Endothelial cell of umbilical vein (primary cell): ENCODE data around the gene PLA2G4B. TPM values are rescaled to one million over a fixed set of nuclear protein-coding genes. Genes with fewer than 3 reads are reported as not detected.

Source experiments
- BruUV-seq: library from RNA; stranded (reverse); fragments of 400-500 nt; replicated peaks from 2 replicates; lab custom pipeline; 2021; lab: Mats Ljungman, UMichigan
- CTCF ChIA-PET: fragments of 300-600, 350-600 bp; sonication (Branson Sonifier 250); formaldehyde crosslinking; loops from one replicate; lab custom pipeline; 2021; ENCODE audit warnings: antibody characterized with exemption, inconsistent platforms; lab: Charles Lee
- POLR2A ChIA-PET: fragments of 300-600, 350-600 bp; sonication (Branson Sonifier 250); formaldehyde crosslinking; loops from one replicate; lab custom pipeline; 2021; ENCODE audit warnings: antibody characterized with exemption, inconsistent platforms; lab: Charles Lee
- DNase-seq: peaks from one replicate; pipeline ENCODE4 v3.0.0-alpha.2; 2011; ENCODE audit warnings: low read depth, low spot score
- FAIRE-seq: peaks from 2 replicates; lab custom pipeline; 2011; peaks lifted over from hg19 to GRCh38; lab: Jason Lieb, UNC
- H2AFZ ChIP-seq: 2 replicates; pipeline ENCODE4 v1.6.0; 2012; ENCODE audit warnings: low read depth, low read length, control low read depth, inconsistent platforms
- H3K27ac ChIP-seq: 2 replicates; pipeline ENCODE4 v1.5.1; 2011; ENCODE audit warnings: low read depth, mild to moderate bottlenecking, control low read depth, low read length, moderate library complexity; ENCODE audit not compliant: insufficient read depth
- H3K27me3 ChIP-seq, 2 experiments: 2 replicates each; pipeline versions ENCODE4 v1.6.0 to v1.6.1; 2011; ENCODE audit warnings: low read length in 2 of 2, mixed read lengths in 1 of 2; ENCODE audit not compliant: control insufficient read depth in 2 of 2, insufficient read depth in 2 of 2
- H3K36me3 ChIP-seq, 2 experiments: 2 replicates in 1 of 2; 3 replicates in 1 of 2; pipeline ENCODE4 v1.5.1; 2011; ENCODE audit warnings: low read length in 2 of 2, mild to moderate bottlenecking in 1 of 2, moderate library complexity in 1 of 2; ENCODE audit not compliant: control insufficient read depth in 2 of 2, insufficient read depth in 2 of 2; ENCODE audit errors: extremely low read depth in 1 of 2
- H3K4me1 ChIP-seq: 3 replicates; pipeline ENCODE4 v1.5.1; 2011; ENCODE audit warnings: mild to moderate bottlenecking, low read length; ENCODE audit not compliant: control insufficient read depth, insufficient read depth; ENCODE audit errors: extremely low read depth
- H3K4me2 ChIP-seq: 2 replicates; pipeline ENCODE4 v1.6.1; 2011; ENCODE audit warnings: low read length, control low read depth, mixed read lengths; ENCODE audit not compliant: insufficient read depth
- H3K4me3 ChIP-seq, 3 experiments: fragments of 200-600 bp in 1 of 3; sonication (generic), shearing (Covaris generic) in 1 of 3; replicated peaks in 1 of 3; 2 replicates each; pipeline ENCODE4 v1.5.1; 2011 to 2016; ENCODE audit warnings: control low read depth in 3 of 3, low read length in 3 of 3, mild to moderate bottlenecking in 2 of 3, inconsistent platforms in 1 of 3, low read depth in 1 of 3, moderate library complexity in 1 of 3; ENCODE audit not compliant: insufficient read depth in 1 of 3
- H3K79me2 ChIP-seq: 2 replicates; pipeline ENCODE4 v1.6.0; 2012; ENCODE audit warnings: low read length, inconsistent platforms; ENCODE audit not compliant: control insufficient read depth, insufficient read depth
- H3K9ac ChIP-seq: replicated peaks from 2 replicates; pipeline ENCODE3; 2011; ENCODE audit warnings: low read length, control low read depth; ENCODE audit not compliant: insufficient read depth; ENCODE audit errors: extremely low read depth
- H3K9me1 ChIP-seq: replicated peaks from 3 replicates; pipeline ENCODE4 v1.6.0; 2011; ENCODE audit warnings: mild to moderate bottlenecking, low read length; ENCODE audit not compliant: control insufficient read depth, insufficient read depth; ENCODE audit errors: extremely low read depth
- H3K9me3 ChIP-seq: replicated peaks from 2 replicates; pipeline ENCODE4 v1.5.1; 2012; ENCODE audit warnings: low read length, inconsistent platforms; ENCODE audit not compliant: control insufficient read depth, insufficient read depth
- H4K20me1 ChIP-seq: replicated peaks from 2 replicates; pipeline ENCODE3; 2011; ENCODE audit warnings: mild to moderate bottlenecking, low read length; ENCODE audit not compliant: control insufficient read depth, insufficient read depth; ENCODE audit errors: extremely low read depth
- CTCF ChIP-seq, 2 donors: IDR thresholded peaks; 1 replicate in 1 of 2; 2 replicates in 1 of 2; pipeline ENCODE4 v1.5.1; 2011; ENCODE audit warnings: low read length in 2 of 2, mild to moderate bottlenecking in 2 of 2, moderate library complexity in 2 of 2, control low read depth in 1 of 2, inconsistent platforms in 1 of 2, low read depth in 1 of 2; ENCODE audit not compliant: insufficient read depth in 1 of 2; ENCODE audit errors: extremely low read depth in 1 of 2
- EZH2 ChIP-seq: IDR thresholded peaks from 2 replicates; pipeline ENCODE4 v1.6.1; 2012; ENCODE audit warnings: borderline replicate concordance, low read depth, mild to moderate bottlenecking, moderate library complexity, low read length, inconsistent platforms; ENCODE audit not compliant: severe bottlenecking
- FOS ChIP-seq: IDR thresholded peaks from 2 replicates; pipeline ENCODE4 v1.6.1; 2011; ENCODE audit warnings: mild to moderate bottlenecking, low read length, moderate library complexity, borderline replicate concordance; ENCODE audit not compliant: insufficient read depth
- GATA2 ChIP-seq: IDR thresholded peaks from 2 replicates; pipeline ENCODE4 v1.7.0; 2011; ENCODE audit warnings: low read depth, mild to moderate bottlenecking, moderate library complexity, mixed read lengths, low read length; ENCODE audit not compliant: insufficient read length, insufficient read depth
- JUN ChIP-seq: IDR thresholded peaks from 2 replicates; pipeline ENCODE4 v1.6.1; 2011; ENCODE audit warnings: borderline replicate concordance, low read depth; ENCODE audit not compliant: insufficient read length, insufficient read depth
- MYC ChIP-seq: IDR thresholded peaks from one replicate; pipeline ENCODE4 v1.6.1; 2011; ENCODE audit warnings: mild to moderate bottlenecking, low read depth, low read length
- POLR2A ChIP-seq: IDR thresholded peaks from 2 replicates; pipeline ENCODE4 v1.6.1; 2012; ENCODE audit warnings: low read depth, mild to moderate bottlenecking, control low read depth, low read length
- POLR2AphosphoS5 ChIP-seq: IDR thresholded peaks from 2 replicates; pipeline ENCODE4 v1.6.1; 2012; ENCODE audit warnings: low read depth, mild to moderate bottlenecking, control low read depth, low read length, moderate library complexity; ENCODE audit not compliant: insufficient read depth
- dilution Hi-C: fragments of 300-500 bp; cut with MboI; formaldehyde crosslinking; loops from one replicate; pipeline ENCODE4 v1.15.0; 2019; ENCODE audit warnings: low sequenced_read_pairs; ENCODE audit not compliant: extremely low pct_ligation_motif_present
- intact Hi-C: fragments of 100-400 bp; cut with micrococcal nuclease; formaldehyde crosslinking; loops from one replicate; pipeline ENCODE4 v1.10.0; 2022
- polyA plus RNA-seq, 4 experiments: library from polyadenylated mRNA; depleted of rRNA in 3 of 4; stranded (reverse) in 3 of 4; unstranded in 1 of 4; fragments of >200 nt; gene quantifications; 2 replicates each; pipeline versions ENCODE4 v1.2.1 to v1.2.3, GENCODE V29; 2011 to 2012; ENCODE audit warnings: missing spikeins in 1 of 4
- total RNA-seq: library from RNA; stranded (reverse); gene quantifications from 2 replicates; pipeline ENCODE4 v1.2.3, GENCODE V29; 2021
- TF ChIP-seq, protein P1 (sequence below): IDR thresholded peaks from 2 replicates; pipeline ENCODE4 v1.6.1; 2011; ENCODE audit not compliant: insufficient read depth, insufficient read length

The PLA2G4B gene
- total and polyA plus RNA-seq, 2 donors (not counting 3 experiments of a cell fraction or from before 2014, with no cell fraction given) = 4.0 to 7.9 TPM

DNA sequence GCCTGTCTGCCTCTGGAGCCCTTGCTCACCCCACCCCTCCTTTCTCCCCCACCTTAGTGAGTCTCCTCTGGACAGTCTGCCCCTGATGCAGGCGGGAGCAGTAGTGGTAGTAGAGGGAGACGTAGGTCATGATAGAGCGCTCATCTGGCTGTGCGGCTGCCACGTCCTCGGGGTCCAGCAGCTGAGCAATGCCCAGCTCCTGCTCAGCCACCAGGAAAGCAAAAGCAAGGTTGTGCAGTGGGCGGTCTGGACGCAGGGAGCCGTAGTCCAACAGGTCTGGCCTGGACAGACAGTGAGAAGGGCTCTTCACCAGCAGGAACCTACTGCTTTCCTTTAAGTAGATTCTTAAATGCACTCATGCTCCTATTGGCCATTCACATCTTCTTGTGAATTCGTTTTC lies 48.5 kb downstream of the PLA2G4B start:
- Histone ChIP-seq H3K4me2 (no peak overlapping the region), H3K9ac (no peak overlapping the region), H4K20me1 (no peaks in the 10 kb centered on the region), H3K4me3 (no peak overlapping the region), H3K79me2 (no peaks in the 10 kb centered on the region), H3K27ac (no peak overlapping the region), H2AFZ (no peak overlapping the region), H3K27me3 (no peaks in the 10 kb centered on the region), H3K9me3 (no peaks in the 10 kb centered on the region), H3K36me3 (peaks cover 5 to 28% of the 10 kb centered on the region in 2 experiments), H3K4me1 (no peaks in the 10 kb centered on the region), H3K9me1 (no peaks in the 10 kb centered on the region)
- intact Hi-C loops = no loop called here
- DNase-seq = no peak
- ChIA-PET CTCF (interaction anchor here (1.0 to 2.8 kb wide), 2 partner anchors 18 to 75 kb away, joined by 3 to 9 read pairs; no protein-coding TSS in a partner anchor), POLR2A (no interaction called here)
- no peak for FAIRE-seq
- dilution Hi-C loops = no loop called here
- TF ChIP-seq, protein P1, sequence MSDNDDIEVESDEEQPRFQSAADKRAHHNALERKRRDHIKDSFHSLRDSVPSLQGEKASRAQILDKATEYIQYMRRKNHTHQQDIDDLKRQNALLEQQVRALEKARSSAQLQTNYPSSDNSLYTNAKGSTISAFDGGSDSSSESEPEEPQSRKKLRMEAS = no peak
- TF ChIP-seq POLR2AphosphoS5 = no peak
- TF ChIP-seq CTCF (IDR thresholded peaks at IDR 0.05; ENCODE audit: extremely low read depth in 1 of 2, insufficient read depth in 1 of 2, low read depth in 1 of 2, low read length in 2 of 2) = no peak
- TF ChIP-seq POLR2A = no peak
- BruUV-seq = no TSS peak

- POLR2A ChIA-PET = no interaction called here
- H3K27ac ChIP-seq = no peak overlapping the region
- H3K9ac ChIP-seq = no peak overlapping the region
- DNase-seq (no peak), FAIRE-seq (no peak)
- CTCF ChIA-PET = no interaction called here
- no peaks in the 10 kb centered on the region for H3K4me1 ChIP-seq
- no TSS peak for BruUV-seq
- no peaks in the 10 kb centered on the region for H3K27me3 ChIP-seq
- TF ChIP-seq EZH2 = no peak
- TF ChIP-seq POLR2A = no peak
- no peak for TF ChIP-seq MYC
- TF ChIP-seq CTCF (IDR thresholded peaks at IDR 0.05; ENCODE audit: extremely low read depth in 1 of 2, insufficient read depth in 1 of 2, low read depth in 1 of 2, low read length in 2 of 2) = no peak
- no peak for TF ChIP-seq FOS
- no peak for TF ChIP-seq POLR2AphosphoS5
- TF ChIP-seq, protein P1 = no peak
- no peak for TF ChIP-seq JUN
- no peak for TF ChIP-seq GATA2
- H3K4me3 ChIP-seq = no peak overlapping the region
- no peak overlapping the region for H3K4me2 ChIP-seq
- peaks cover 5 to 26% of the 10 kb centered on the region in 2 experiments for H3K36me3 ChIP-seq
- H2AFZ ChIP-seq = no peak overlapping the region
- intact Hi-C loops (no loop called here), dilution Hi-C loops (no loop called here)
- no peaks in the 10 kb centered on the region for H3K9me3 ChIP-seq
- H3K79me2 ChIP-seq = no peaks in the 10 kb centered on the region
- no peaks in the 10 kb centered on the region for H3K9me1 ChIP-seq
- no peaks in the 10 kb centered on the region for H4K20me1 ChIP-seq
Observed at GRCh38 chr15:41887893-41888292, 49.2 kb downstream of the PLA2G4B start.
